ENCODE data around the gene CHST11.

The CHST11 gene

GRCh38 chr12:104480012-104480411 is 23.3 kb downstream of the CHST11 start:
- H3K4me3 ChIP-seq (ENCODE audit: low read depth, low read length) = no peak overlapping the region

- no peak overlapping the region for H3K4me3 ChIP-seq (ENCODE audit: low read depth, low read length)
Measured at GRCh38 chr12:104480826-104481440, 24.2 kb downstream of the CHST11 start.

- no peak overlapping the region for H3K4me3 ChIP-seq (ENCODE audit: low read depth, low read length)
Measured at GRCh38 chr12:104482113-104482512, 25.4 kb downstream of the CHST11 start.

- H3K4me3 ChIP-seq (ENCODE audit: low read depth, low read length) = no peak overlapping the region
Measured at GRCh38 chr12:104482748-104483147, 26.0 kb downstream of the CHST11 start.

GRCh38 chr12:104484079-104484478 is 27.3 kb downstream of the CHST11 start:
- no peak overlapping the region for H3K4me3 ChIP-seq (ENCODE audit: low read depth, low read length)

GRCh38 chr12:104485651-104486362 is 29.1 kb downstream of the CHST11 start:
- no peak overlapping the region for H3K4me3 ChIP-seq (ENCODE audit: low read depth, low read length)

GRCh38 chr12:104486363-104486750 is 29.6 kb downstream of the CHST11 start:
- H3K4me3 ChIP-seq (ENCODE audit: low read depth, low read length) = no peak overlapping the region

GRCh38 chr12:104486943-104487819 is 30.4 kb downstream of the CHST11 start:
- no peak overlapping the region for H3K4me3 ChIP-seq (ENCODE audit: low read depth, low read length)

- no peak overlapping the region for H3K4me3 ChIP-seq (ENCODE audit: low read depth, low read length)
Measured at GRCh38 chr12:104488374-104488773, 31.6 kb downstream of the CHST11 start.

- H3K4me3 ChIP-seq (ENCODE audit: low read depth, low read length) = no peak overlapping the region
Measured at GRCh38 chr12:104490186-104490585, 33.4 kb downstream of the CHST11 start.

GRCh38 chr12:104490850-104491249 is 34.1 kb downstream of the CHST11 start:
- no peak overlapping the region for H3K4me3 ChIP-seq (ENCODE audit: low read depth, low read length)

GRCh38 chr12:104493496-104493895 is 36.7 kb downstream of the CHST11 start:
- H3K4me3 ChIP-seq (ENCODE audit: low read depth, low read length) = no peak overlapping the region

- H3K4me3 ChIP-seq (ENCODE audit: low read depth, low read length) = no peak overlapping the region
Measured at GRCh38 chr12:104494137-104494792, 37.5 kb downstream of the CHST11 start.

- H3K4me3 ChIP-seq (ENCODE audit: low read depth, low read length) = no peak overlapping the region
Measured at GRCh38 chr12:104494793-104495158, 38.0 kb downstream of the CHST11 start.

GRCh38 chr12:104495786-104496185 is 39.0 kb downstream of the CHST11 start:
- H3K4me3 ChIP-seq (ENCODE audit: low read depth, low read length) = no peak overlapping the region

GRCh38 chr12:104496336-104496735 is 39.6 kb downstream of the CHST11 start:
- no peak overlapping the region for H3K4me3 ChIP-seq (ENCODE audit: low read depth, low read length)

- H3K4me3 ChIP-seq (ENCODE audit: low read depth, low read length) = no peak overlapping the region
Measured at GRCh38 chr12:104498211-104498801, 41.6 kb downstream of the CHST11 start.

- H3K4me3 ChIP-seq (ENCODE audit: low read depth, low read length) = no peak overlapping the region
Measured at GRCh38 chr12:104499668-104500332, 43.1 kb downstream of the CHST11 start.

GRCh38 chr12:104501115-104501514 is 44.4 kb downstream of the CHST11 start:
- no peak overlapping the region for H3K4me3 ChIP-seq (ENCODE audit: low read depth, low read length)

GRCh38 chr12:104501660-104502059 is 44.9 kb downstream of the CHST11 start:
- no peak overlapping the region for H3K4me3 ChIP-seq (ENCODE audit: low read depth, low read length)

Data from iPS-11a (cell line).